ENCODE results near the gene NACC2. TPM values are rescaled to one million over a fixed set of nuclear protein-coding genes. Genes with fewer than 3 reads are reported as not detected.

The NACC2 gene
- total and polyA plus RNA-seq, 2 donors (not counting 3 experiments of a cell fraction or from before 2014, with no cell fraction given) = 15.8 to 27.1 TPM

GRCh38 chr9:136043441-136043991 lies 51.6 kb downstream of the NACC2 start:
- H3K9ac ChIP-seq (replicated peaks; ENCODE audit: extremely low read depth, insufficient read depth, low read length) = no peak overlapping the region
- H3K36me3 ChIP-seq (ENCODE audit: control insufficient read depth in 2 of 2, extremely low read depth in 1 of 2, insufficient read depth in 2 of 2, low read length in 2 of 2) = peaks cover 2 to 19% of the 10 kb centered on the region in 2 experiments
- H3K4me1 ChIP-seq (ENCODE audit: control insufficient read depth, extremely low read depth, insufficient read depth, low read length) = peaks cover 5% of the 10 kb centered on the region
- peaks cover 40% of the 10 kb centered on the region for H3K79me2 ChIP-seq (ENCODE audit: control insufficient read depth, insufficient read depth, low read length)
- no peaks in the 10 kb centered on the region for H3K27me3 ChIP-seq (ENCODE audit: control insufficient read depth in 2 of 2, insufficient read depth in 2 of 2, low read length in 2 of 2)
- TF ChIP-seq POLR2AphosphoS5 (IDR thresholded peaks at IDR 0.05; ENCODE audit: insufficient read depth, low read depth, low read length) (no peak), EZH2 (IDR thresholded peaks at IDR 0.05; ENCODE audit: borderline replicate concordance, low read depth, low read length, severe bottlenecking) (no peak), GATA2 (IDR thresholded peaks at IDR 0.05; ENCODE audit: insufficient read depth, insufficient read length, low read depth, low read length) (no peak), MYC (IDR thresholded peaks at IDR 0.05; ENCODE audit: low read depth, low read length) (no peak), FOS (IDR thresholded peaks at IDR 0.05; ENCODE audit: borderline replicate concordance, insufficient read depth, low read length) (no peak), CTCF (IDR thresholded peaks at IDR 0.05; ENCODE audit: extremely low read depth in 1 of 2, insufficient read depth in 1 of 2, low read depth in 1 of 2, low read length in 2 of 2) (no peak), POLR2A (IDR thresholded peaks at IDR 0.05; ENCODE audit: low read depth, low read length) (no peak), JUN (IDR thresholded peaks at IDR 0.05; ENCODE audit: borderline replicate concordance, insufficient read depth, insufficient read length, low read depth) (no peak), MAX (IDR thresholded peaks at IDR 0.05; ENCODE audit: insufficient read depth, insufficient read length) (no peak)
- no peak overlapping the region for H3K4me2 ChIP-seq (ENCODE audit: insufficient read depth, low read length)
- H2AFZ ChIP-seq (ENCODE audit: low read depth, low read length) = no peak overlapping the region
- BruUV-seq (replicated peaks) = no TSS peak
- no peaks in the 10 kb centered on the region for H3K9me1 ChIP-seq (replicated peaks; ENCODE audit: control insufficient read depth, extremely low read depth, insufficient read depth, low read length)
- FAIRE-seq (no peak), DNase-seq (ENCODE audit: low read depth, low spot score) (no peak)
- dilution Hi-C loops (cut with MboI; ENCODE audit: extremely low pct_ligation_motif_present, low sequenced_read_pairs) = no loop called here
- peaks cover 2% of the 10 kb centered on the region for H4K20me1 ChIP-seq (replicated peaks; ENCODE audit: control insufficient read depth, extremely low read depth, insufficient read depth, low read length)
- no peak overlapping the region for H3K27ac ChIP-seq (ENCODE audit: insufficient read depth, low read depth, low read length)
- H3K9me3 ChIP-seq (replicated peaks; ENCODE audit: control insufficient read depth, insufficient read depth, low read length) = no peaks in the 10 kb centered on the region
- ChIA-PET CTCF (no interaction called here), POLR2A (no interaction called here)
- intact Hi-C loops (cut with micrococcal nuclease) = no loop called here
- H3K4me3 ChIP-seq (replicated peaks in 1 of 3; ENCODE audit: insufficient read depth in 1 of 3, low read depth in 1 of 3, low read length in 3 of 3) = no peak overlapping the region
